ENCODE results near the gene DCLK1. TPM values are rescaled to one million over a fixed set of nuclear protein-coding genes. Genes with fewer than 3 reads are reported as not detected.

Gene DCLK1
- total and polyA plus RNA-seq, 7 donors = 0.98 to 15.1 (median 3.9) TPM

GRCh38 chr13:35953537-35954206 lies 177.5 kb downstream of the DCLK1 start:
- H3K4me1 ChIP-seq = peaks cover 12% of the 10 kb centered on the region
- intact Hi-C loops (cut with DNase I) = loop anchor here in 1 of 2 donors (10.0 kb wide), 1 partner anchor 749 kb away; no protein-coding TSS in a partner anchor
- no peaks in the 10 kb centered on the region for H3K27me3 ChIP-seq (ENCODE audit: insufficient read depth in 3 of 3, low read length in 2 of 3)
- peak; percentile 76 to 88 for DNase-seq
- peak; percentile 49 for TF ChIP-seq CTCF (IDR thresholded peaks at IDR 0.05)
- no peaks in the 10 kb centered on the region for H3K36me3 ChIP-seq (ENCODE audit: insufficient read depth in 1 of 2, low read depth in 1 of 2)
- H3K27ac ChIP-seq = no peak overlapping the region
- H3K9me3 ChIP-seq = no peaks in the 10 kb centered on the region
- ATAC-seq = peak; percentile 78 to 90 (median 86)
- peak overlapping the region; percentile 26 for H3K4me3 ChIP-seq
- 4 to 5% (median 5%) methylated on average over 12 of the region's 12 CpGs for WGBS, 3 donors

- H3K27ac ChIP-seq = no peak overlapping the region
- no peak for DNase-seq
- no peak for TF ChIP-seq CTCF (IDR thresholded peaks at IDR 0.05)
- peaks cover 0 to 3% (median 0%) of the 10 kb centered on the region in 3 donors for H3K27me3 ChIP-seq (ENCODE audit: insufficient read depth in 3 of 3, low read length in 2 of 3)
- intact Hi-C loops (cut with DNase I) = no loop called here
- H3K4me1 ChIP-seq = no peaks in the 10 kb centered on the region
- 57 to 67% (median 65%) methylated on average over 4 of the region's 4 CpGs for whole genome bisulfite sequencing, 3 donors
- no peak overlapping the region for H3K4me3 ChIP-seq
- H3K9me3 ChIP-seq = peaks cover 3% of the 10 kb centered on the region
- H3K36me3 ChIP-seq (ENCODE audit: insufficient read depth in 1 of 2, low read depth in 1 of 2) = no peaks in the 10 kb centered on the region
- no peak for ATAC-seq
Measured at GRCh38 chr13:35947315-35947714, 183.9 kb downstream of the DCLK1 start.

- ATAC-seq = no peak
- TF ChIP-seq CTCF (IDR thresholded peaks at IDR 0.05) = no peak
- intact Hi-C loops (cut with DNase I) = no loop called here
- no peak overlapping the region for H3K4me3 ChIP-seq
- H3K27ac ChIP-seq = no peak overlapping the region
- 84 to 87% (median 85%) methylated on average over 4 of the region's 4 CpGs for WGBS, 3 donors
- peaks cover 3% of the 10 kb centered on the region for H3K9me3 ChIP-seq
- no peak for DNase-seq
- no peaks in the 10 kb centered on the region for H3K36me3 ChIP-seq (ENCODE audit: insufficient read depth in 1 of 2, low read depth in 1 of 2)
- H3K27me3 ChIP-seq (ENCODE audit: insufficient read depth in 3 of 3, low read length in 2 of 3) = peaks cover 0 to 3% (median 0%) of the 10 kb centered on the region in 3 donors
- H3K4me1 ChIP-seq = no peaks in the 10 kb centered on the region
Measured at GRCh38 chr13:35945368-35945767, 185.8 kb downstream of the DCLK1 start.

GRCh38 chr13:35941374-35941773 lies 189.8 kb downstream of the DCLK1 start:
- no peaks in the 10 kb centered on the region for H3K4me1 ChIP-seq
- H3K27me3 ChIP-seq (ENCODE audit: insufficient read depth in 3 of 3, low read length in 2 of 3) = no peaks in the 10 kb centered on the region
- WGBS, 3 donors = 88 to 89% (median 89%) methylated on average over 10 of the region's 10 CpGs
- no peaks in the 10 kb centered on the region for H3K36me3 ChIP-seq (ENCODE audit: insufficient read depth in 1 of 2, low read depth in 1 of 2)
- no peak overlapping the region for H3K27ac ChIP-seq
- intact Hi-C loops (cut with DNase I) = no loop called here
- no peak overlapping the region for H3K4me3 ChIP-seq
- DNase-seq (no peak), ATAC-seq (no peak)
- no peak for TF ChIP-seq CTCF (IDR thresholded peaks at IDR 0.05)
- peaks cover 3% of the 10 kb centered on the region for H3K9me3 ChIP-seq

GRCh38 chr13:35940734-35941133 lies 190.4 kb downstream of the DCLK1 start:
- no peaks in the 10 kb centered on the region for H3K36me3 ChIP-seq (ENCODE audit: insufficient read depth in 1 of 2, low read depth in 1 of 2)
- no peak overlapping the region for H3K27ac ChIP-seq
- no peaks in the 10 kb centered on the region for H3K27me3 ChIP-seq (ENCODE audit: insufficient read depth in 3 of 3, low read length in 2 of 3)
- ATAC-seq (no peak), DNase-seq (no peak)
- intact Hi-C loops (cut with DNase I) = no loop called here
- H3K4me3 ChIP-seq = no peak overlapping the region
- H3K9me3 ChIP-seq = peaks cover 3% of the 10 kb centered on the region
- no peaks in the 10 kb centered on the region for H3K4me1 ChIP-seq
- 68 to 77% (median 75%) methylated on average over 4 of the region's 4 CpGs for WGBS, 3 donors
- no peak for TF ChIP-seq CTCF (IDR thresholded peaks at IDR 0.05)
